GM15510 (cell line): ENCODE results near the gene CHD6.

ENCODE experiments used
- POLR2A ChIP-seq: IDR thresholded peaks from 3 replicates; pipeline ENCODE4 v1.6.1; 2011; ENCODE audit warnings: borderline replicate concordance; ENCODE audit not compliant: insufficient read length; ENCODE audit errors: extremely low read depth

Gene CHD6

DNA sequence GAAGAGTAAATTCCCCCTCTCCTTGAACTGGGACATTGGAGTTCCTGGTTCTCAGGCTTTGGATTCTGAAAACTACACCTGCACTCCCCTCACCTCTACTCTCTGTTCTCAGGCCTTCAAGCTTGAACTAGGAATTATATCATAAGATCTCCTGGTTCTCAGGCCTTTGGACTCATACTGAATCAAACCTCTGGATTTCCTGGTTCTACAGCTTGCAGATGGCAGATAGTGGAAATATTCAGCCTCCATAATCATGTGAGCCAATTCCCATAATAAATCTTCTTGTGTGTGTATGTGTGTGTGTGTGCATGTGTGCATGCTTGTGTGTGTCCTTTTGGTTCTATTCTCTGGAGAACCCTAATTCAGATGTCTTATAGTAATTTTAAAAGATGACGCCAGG lies 12.7 kb upstream of the CHD6 start:
- TF ChIP-seq POLR2A, result no peak

DNA sequence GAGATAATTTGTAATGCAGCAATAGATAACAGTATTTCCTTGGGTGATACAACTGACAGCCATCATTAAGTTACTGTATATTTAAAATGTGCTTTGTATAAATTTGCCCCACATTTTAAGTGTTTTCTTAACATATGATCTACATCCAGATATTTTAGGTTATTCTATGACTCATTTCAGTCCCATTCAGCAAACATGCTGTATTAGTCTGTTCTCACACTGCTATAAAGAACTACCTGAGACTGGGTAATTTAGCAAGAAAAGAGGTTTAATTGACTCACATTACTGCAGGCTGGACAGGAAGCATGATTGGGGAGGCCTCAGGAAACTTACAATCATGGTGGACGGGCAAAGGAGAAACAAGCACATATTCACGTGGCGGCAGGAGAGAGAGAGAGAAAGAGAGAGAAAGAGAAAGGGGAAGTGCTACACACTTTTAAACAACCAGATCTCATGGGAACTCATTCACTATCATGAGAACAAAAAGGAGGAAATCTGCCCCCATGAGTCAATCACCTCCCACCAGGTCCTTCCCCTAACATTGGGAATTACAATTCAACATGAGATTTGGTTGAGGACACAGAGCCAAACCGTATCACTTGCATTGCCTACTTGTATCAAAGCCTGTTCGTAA lies 9.6 kb upstream of the CHD6 start:
- no peak for TF ChIP-seq POLR2A

GRCh38 chr20:41627001-41627495 lies 8.9 kb upstream of the CHD6 start:
- TF ChIP-seq POLR2A, result no peak

GRCh38 chr20:41623625-41624375 lies 5.6 kb upstream of the CHD6 start:
- TF ChIP-seq POLR2A, result no peak

DNA sequence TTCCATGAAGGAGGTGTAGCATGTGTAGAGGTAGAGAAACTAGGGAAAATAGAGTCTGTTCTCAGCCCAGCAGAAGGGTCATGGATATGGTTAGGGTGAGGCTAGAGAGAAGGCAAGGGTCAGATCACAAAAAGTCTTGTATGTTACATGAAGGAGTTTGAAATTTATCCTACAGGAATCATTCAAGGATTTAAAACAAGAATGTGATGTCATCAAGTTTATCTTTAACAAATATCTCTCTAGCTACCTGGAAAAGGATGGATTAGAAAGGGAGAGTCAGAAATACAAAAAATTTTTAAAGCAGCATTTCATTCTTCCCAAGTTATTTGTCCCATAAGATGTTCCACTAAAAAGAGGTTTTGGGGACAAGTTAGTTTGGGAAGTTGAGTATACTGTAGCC lies 4.4 kb upstream of the CHD6 start:
- no peak for TF ChIP-seq POLR2A

DNA sequence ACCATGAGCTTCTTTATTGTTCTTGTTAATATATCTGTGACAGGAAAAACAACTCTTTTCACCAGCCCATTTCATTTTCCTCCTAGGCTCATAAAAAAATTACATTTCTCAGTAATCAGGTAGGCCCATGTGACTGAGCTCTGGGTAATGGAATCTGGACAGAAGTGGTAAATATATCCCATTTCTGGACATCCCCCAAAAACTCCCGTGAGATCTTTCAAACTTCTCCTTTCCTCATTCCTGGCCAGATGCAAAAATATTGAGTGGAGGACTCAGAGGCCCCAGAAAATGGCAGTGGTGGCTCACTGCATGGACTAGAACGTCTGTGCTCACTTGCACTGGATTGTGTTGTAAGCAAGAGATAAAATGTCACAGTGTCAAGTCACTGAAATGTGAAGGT lies 3.8 kb upstream of the CHD6 start:
- no peak for TF ChIP-seq POLR2A

GRCh38 chr20:41621421-41621820 lies 3.2 kb upstream of the CHD6 start:
- no peak for TF ChIP-seq POLR2A

- TF ChIP-seq POLR2A, result no peak
Measured at GRCh38 chr20:41619360-41620100, 1.4 kb upstream of the CHD6 start.

GRCh38 chr20:41618807-41619311 lies 682 bp upstream of the CHD6 start:
- no peak for TF ChIP-seq POLR2A

- no peak for TF ChIP-seq POLR2A
Measured at GRCh38 chr20:41617059-41617901, 897 bp downstream of the CHD6 start.

DNA sequence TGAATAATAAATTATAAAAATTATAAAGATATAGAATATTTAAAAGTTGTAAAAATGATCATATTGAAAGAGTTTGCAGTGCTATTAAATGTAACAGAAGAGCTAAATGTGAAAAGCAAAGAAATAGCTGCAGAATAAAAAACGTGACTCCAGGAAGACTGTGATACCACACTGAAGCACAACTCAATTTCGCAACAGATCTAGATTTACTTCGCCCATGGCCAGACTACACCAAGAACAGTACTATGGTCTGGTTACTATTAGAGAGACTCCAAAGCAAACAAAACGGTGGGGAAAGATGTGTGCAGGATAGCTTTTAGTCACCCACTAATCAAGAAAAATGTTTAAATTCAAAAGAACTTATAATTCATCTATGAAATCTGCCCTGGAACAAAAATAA lies 1.9 kb downstream of the CHD6 start:
- TF ChIP-seq POLR2A, result no peak

GRCh38 chr20:41615676-41616075 lies 2.5 kb downstream of the CHD6 start:
- TF ChIP-seq POLR2A, result no peak

- TF ChIP-seq POLR2A, result no peak
Measured at GRCh38 chr20:41615110-41615509, 3.1 kb downstream of the CHD6 start.

DNA sequence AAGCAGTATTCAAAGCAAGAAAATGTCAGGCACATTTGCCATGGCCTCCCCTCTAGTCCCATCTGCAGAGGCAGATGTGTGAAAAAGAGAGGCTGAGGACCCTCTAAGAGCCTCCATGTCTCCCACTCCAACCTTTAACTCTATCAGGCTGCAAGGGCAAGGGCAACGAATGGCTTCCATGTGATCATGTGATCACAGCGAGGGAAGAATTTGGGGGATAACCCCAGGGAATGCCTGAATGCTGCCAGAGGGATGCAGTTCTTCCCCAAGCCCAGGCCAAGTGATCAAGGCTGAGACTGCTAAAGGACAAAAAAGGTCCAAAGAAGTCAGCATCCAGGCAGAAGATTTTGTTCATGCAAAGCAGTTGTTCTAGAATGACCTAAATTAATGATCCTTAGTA lies 4.9 kb downstream of the CHD6 start:
- TF ChIP-seq POLR2A, result no peak

GRCh38 chr20:41609474-41609873 lies 8.7 kb downstream of the CHD6 start:
- TF ChIP-seq POLR2A, result no peak

- TF ChIP-seq POLR2A, result no peak
Measured at GRCh38 chr20:41608606-41609005, 9.6 kb downstream of the CHD6 start.

DNA sequence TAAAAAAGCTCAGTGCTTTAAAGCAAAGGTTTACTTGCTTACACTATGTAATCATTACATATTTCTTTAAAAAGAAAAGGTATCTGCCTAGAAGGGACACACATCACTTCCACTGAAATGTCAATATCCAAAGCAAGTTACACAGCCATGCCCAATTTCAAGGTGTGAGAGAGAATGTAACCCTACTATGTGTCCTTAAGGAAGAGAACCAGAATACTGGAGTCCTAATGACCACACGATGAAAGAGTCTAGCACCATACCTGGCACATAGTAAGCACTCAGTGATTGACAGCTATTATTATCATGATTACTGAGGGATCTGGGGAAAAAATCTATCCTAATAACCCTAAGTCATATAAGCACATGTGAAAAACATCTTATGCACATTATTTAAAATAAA lies 10.4 kb downstream of the CHD6 start:
- no peak for TF ChIP-seq POLR2A
